ENCODE measurements around the gene DDAH1. TPM values are rescaled to one million over a fixed set of nuclear protein-coding genes. Genes with fewer than 3 reads are reported as not detected.

The DDAH1 gene
- total and polyA plus RNA-seq, 9 donors: 3.3 to 32.3 (median 11.7) TPM

- no peak overlapping the region for H3K4me3 ChIP-seq
- TF ChIP-seq POLR2A (IDR thresholded peaks at IDR 0.05): no peak
- no peak for TF ChIP-seq CTCF (IDR thresholded peaks at IDR 0.05)
- no peak for TF ChIP-seq EP300 (IDR thresholded peaks at IDR 0.05)
- H3K36me3 ChIP-seq: no peaks in the 10 kb centered on the region
- H3K9me3 ChIP-seq: no peaks in the 10 kb centered on the region
- 53 to 72% (median 72%) methylated on average over 4 of the region's 4 CpGs for WGBS, 3 donors
- DNase-seq: no peak
- peaks cover 9% of the 10 kb centered on the region for H3K4me1 ChIP-seq (ENCODE audit: insufficient read depth)
- H3K27ac ChIP-seq: no peak overlapping the region
- intact Hi-C loops (cut with DNase I): no loop called here
- no peaks in the 10 kb centered on the region for H3K27me3 ChIP-seq
Observed at GRCh38 chr1:85397490-85398032, 67.4 kb downstream of the DDAH1 start.

- WGBS, 3 donors: 93 to 95% (median 94%) methylated on average over 2 of the region's 2 CpGs
- Histone ChIP-seq H3K27me3 (no peaks in the 10 kb centered on the region), H3K4me3 (no peak overlapping the region), H3K4me1 (ENCODE audit: insufficient read depth) (peaks cover 9% of the 10 kb centered on the region), H3K9me3 (no peaks in the 10 kb centered on the region), H3K27ac (no peak overlapping the region), H3K36me3 (no peaks in the 10 kb centered on the region)
- intact Hi-C loops (cut with DNase I): no loop called here
- no peak for DNase-seq
- no peak for TF ChIP-seq POLR2A (IDR thresholded peaks at IDR 0.05)
- TF ChIP-seq CTCF (IDR thresholded peaks at IDR 0.05): no peak
- TF ChIP-seq EP300 (IDR thresholded peaks at IDR 0.05): no peak
Observed at GRCh38 chr1:85396194-85396593, 68.8 kb downstream of the DDAH1 start.

GRCh38 chr1:85394130-85394529 is 70.8 kb downstream of the DDAH1 start:
- Histone ChIP-seq H3K4me1 (ENCODE audit: insufficient read depth) (peaks cover 6% of the 10 kb centered on the region), H3K27ac (no peak overlapping the region), H3K9me3 (no peaks in the 10 kb centered on the region), H3K36me3 (no peaks in the 10 kb centered on the region), H3K4me3 (no peak overlapping the region), H3K27me3 (no peaks in the 10 kb centered on the region)
- 94 to 100% (median 97%) methylated on average over 2 of the region's 2 CpGs for WGBS, 3 donors
- TF ChIP-seq POLR2A (IDR thresholded peaks at IDR 0.05): no peak
- TF ChIP-seq EP300 (IDR thresholded peaks at IDR 0.05): no peak
- TF ChIP-seq CTCF (IDR thresholded peaks at IDR 0.05): no peak
- intact Hi-C loops (cut with DNase I): no loop called here
- DNase-seq: no peak

- Histone ChIP-seq H3K27me3 (no peaks in the 10 kb centered on the region), H3K9me3 (no peaks in the 10 kb centered on the region), H3K36me3 (no peaks in the 10 kb centered on the region), H3K4me3 (no peak overlapping the region), H3K4me1 (ENCODE audit: insufficient read depth) (peaks cover 6% of the 10 kb centered on the region), H3K27ac (no peak overlapping the region)
- TF ChIP-seq POLR2A (IDR thresholded peaks at IDR 0.05): no peak
- intact Hi-C loops (cut with DNase I): no loop called here
- no peak for DNase-seq
Observed at GRCh38 chr1:85393490-85393889, 71.5 kb downstream of the DDAH1 start.

GRCh38 chr1:85388416-85388815 is 76.5 kb downstream of the DDAH1 start:
- no peak overlapping the region for H3K4me3 ChIP-seq
- intact Hi-C loops (cut with DNase I): no loop called here
- no peaks in the 10 kb centered on the region for H3K27me3 ChIP-seq
- no peaks in the 10 kb centered on the region for H3K36me3 ChIP-seq
- TF ChIP-seq POLR2A (IDR thresholded peaks at IDR 0.05): no peak
- no peak for TF ChIP-seq CTCF (IDR thresholded peaks at IDR 0.05)
- TF ChIP-seq EP300 (IDR thresholded peaks at IDR 0.05): no peak
- no peaks in the 10 kb centered on the region for H3K4me1 ChIP-seq (ENCODE audit: insufficient read depth)
- H3K9me3 ChIP-seq: no peaks in the 10 kb centered on the region
- DNase-seq: no peak
- no peak overlapping the region for H3K27ac ChIP-seq

Data from ovary (tissue), 9 donors.